Measurements from ENCODE around the gene FAM186B.

Gene FAM186B

GRCh38 chr12:49556391-49557186, 48.9 kb downstream of the FAM186B start:
- Histone ChIP-seq H3K27ac (ENCODE audit: low read depth, low read length) (no peak overlapping the region), H3K4me1 (ENCODE audit: control insufficient read depth, insufficient read depth, low read length) (no peaks in the 10 kb centered on the region), H3K36me3 (ENCODE audit: control insufficient read depth, insufficient read depth, low read length) (peaks cover 17% of the 10 kb centered on the region), H3K4me3 (ENCODE audit: low read length) (no peak overlapping the region), H3K27me3 (ENCODE audit: control insufficient read depth, insufficient read depth, low read length) (no peaks in the 10 kb centered on the region), H3K9ac (ENCODE audit: low read length) (no peak overlapping the region)

- H3K27me3 ChIP-seq (ENCODE audit: control insufficient read depth, insufficient read depth, low read length) = no peaks in the 10 kb centered on the region
- H3K4me1 ChIP-seq (ENCODE audit: control insufficient read depth, insufficient read depth, low read length) = no peaks in the 10 kb centered on the region
- H3K27ac ChIP-seq (ENCODE audit: low read depth, low read length) = no peak overlapping the region
- no peak overlapping the region for H3K4me3 ChIP-seq (ENCODE audit: low read length)
- H3K9ac ChIP-seq (ENCODE audit: low read length) = no peak overlapping the region
- H3K36me3 ChIP-seq (ENCODE audit: control insufficient read depth, insufficient read depth, low read length) = peaks cover 17% of the 10 kb centered on the region
These were observed 49.6 kb downstream of the FAM186B start for GRCh38 chr12:49555631-49556390.

- no peak overlapping the region for H3K4me3 ChIP-seq (ENCODE audit: low read length)
- no peak overlapping the region for H3K9ac ChIP-seq (ENCODE audit: low read length)
- H3K27ac ChIP-seq (ENCODE audit: low read depth, low read length) = no peak overlapping the region
- no peaks in the 10 kb centered on the region for H3K4me1 ChIP-seq (ENCODE audit: control insufficient read depth, insufficient read depth, low read length)
- no peaks in the 10 kb centered on the region for H3K27me3 ChIP-seq (ENCODE audit: control insufficient read depth, insufficient read depth, low read length)
- H3K36me3 ChIP-seq (ENCODE audit: control insufficient read depth, insufficient read depth, low read length) = peaks cover 8% of the 10 kb centered on the region
These were observed 51.2 kb downstream of the FAM186B start for GRCh38 chr12:49554266-49554665.

GRCh38 chr12:49553512-49554088, 51.8 kb downstream of the FAM186B start:
- no peak overlapping the region for H3K27ac ChIP-seq (ENCODE audit: low read depth, low read length)

GRCh38 chr12:49552899-49553298, 52.5 kb downstream of the FAM186B start:
- H3K9ac ChIP-seq (ENCODE audit: low read length) = no peak overlapping the region
- no peak overlapping the region for H3K4me3 ChIP-seq (ENCODE audit: low read length)
- H3K36me3 ChIP-seq (ENCODE audit: control insufficient read depth, insufficient read depth, low read length) = no peaks in the 10 kb centered on the region
- H3K4me1 ChIP-seq (ENCODE audit: control insufficient read depth, insufficient read depth, low read length) = peaks cover 7% of the 10 kb centered on the region
- H3K27ac ChIP-seq (ENCODE audit: low read depth, low read length) = no peak overlapping the region
- H3K27me3 ChIP-seq (ENCODE audit: control insufficient read depth, insufficient read depth, low read length) = peaks cover 6% of the 10 kb centered on the region

More at GRCh38 chr12:49553512-49554088, 51.8 kb downstream of the FAM186B start:
- Histone ChIP-seq H3K4me1 (ENCODE audit: control insufficient read depth, insufficient read depth, low read length) (peaks cover 4% of the 10 kb centered on the region), H3K9ac (ENCODE audit: low read length) (no peak overlapping the region), H3K4me3 (ENCODE audit: low read length) (no peak overlapping the region), H3K36me3 (ENCODE audit: control insufficient read depth, insufficient read depth, low read length) (peaks cover 2% of the 10 kb centered on the region), H3K27me3 (ENCODE audit: control insufficient read depth, insufficient read depth, low read length) (peaks cover 1% of the 10 kb centered on the region)

- no peak overlapping the region for H3K4me3 ChIP-seq (ENCODE audit: low read length)
- H3K27me3 ChIP-seq (ENCODE audit: control insufficient read depth, insufficient read depth, low read length) = peaks cover 6% of the 10 kb centered on the region
- H3K36me3 ChIP-seq (ENCODE audit: control insufficient read depth, insufficient read depth, low read length) = no peaks in the 10 kb centered on the region
- H3K4me1 ChIP-seq (ENCODE audit: control insufficient read depth, insufficient read depth, low read length) = peaks cover 7% of the 10 kb centered on the region
- no peak overlapping the region for H3K9ac ChIP-seq (ENCODE audit: low read length)
- no peak overlapping the region for H3K27ac ChIP-seq (ENCODE audit: low read depth, low read length)
These were observed 53.0 kb downstream of the FAM186B start for GRCh38 chr12:49552425-49552824.

GRCh38 chr12:49552014-49552413, 53.4 kb downstream of the FAM186B start:
- Histone ChIP-seq H3K9ac (ENCODE audit: low read length) (no peak overlapping the region), H3K4me3 (ENCODE audit: low read length) (no peak overlapping the region), H3K27ac (ENCODE audit: low read depth, low read length) (no peak overlapping the region), H3K4me1 (ENCODE audit: control insufficient read depth, insufficient read depth, low read length) (peaks cover 7% of the 10 kb centered on the region), H3K36me3 (ENCODE audit: control insufficient read depth, insufficient read depth, low read length) (no peaks in the 10 kb centered on the region), H3K27me3 (ENCODE audit: control insufficient read depth, insufficient read depth, low read length) (peaks cover 6% of the 10 kb centered on the region)

GRCh38 chr12:49550693-49551252, 54.7 kb downstream of the FAM186B start:
- no peak overlapping the region for H3K9ac ChIP-seq (ENCODE audit: low read length)
- no peaks in the 10 kb centered on the region for H3K36me3 ChIP-seq (ENCODE audit: control insufficient read depth, insufficient read depth, low read length)
- peaks cover 7% of the 10 kb centered on the region for H3K4me1 ChIP-seq (ENCODE audit: control insufficient read depth, insufficient read depth, low read length)
- no peak overlapping the region for H3K4me3 ChIP-seq (ENCODE audit: low read length)
- H3K27ac ChIP-seq (ENCODE audit: low read depth, low read length) = no peak overlapping the region
- peaks cover 9% of the 10 kb centered on the region for H3K27me3 ChIP-seq (ENCODE audit: control insufficient read depth, insufficient read depth, low read length)

- H3K4me3 ChIP-seq (ENCODE audit: low read length) = no peak overlapping the region
- H3K27me3 ChIP-seq (ENCODE audit: control insufficient read depth, insufficient read depth, low read length) = peaks cover 11% of the 10 kb centered on the region
- H3K27ac ChIP-seq (ENCODE audit: low read depth, low read length) = no peak overlapping the region
- H3K36me3 ChIP-seq (ENCODE audit: control insufficient read depth, insufficient read depth, low read length) = no peaks in the 10 kb centered on the region
- no peak overlapping the region for H3K9ac ChIP-seq (ENCODE audit: low read length)
- peaks cover 7% of the 10 kb centered on the region for H3K4me1 ChIP-seq (ENCODE audit: control insufficient read depth, insufficient read depth, low read length)
These were observed 55.4 kb downstream of the FAM186B start for GRCh38 chr12:49549735-49550692.

- H3K36me3 ChIP-seq (ENCODE audit: control insufficient read depth, insufficient read depth, low read length) = no peaks in the 10 kb centered on the region
- peaks cover 7% of the 10 kb centered on the region for H3K4me1 ChIP-seq (ENCODE audit: control insufficient read depth, insufficient read depth, low read length)
- peak overlapping the region; percentile 70 for H3K4me3 ChIP-seq (ENCODE audit: low read length)
- no peak overlapping the region for H3K9ac ChIP-seq (ENCODE audit: low read length)
- H3K27ac ChIP-seq (ENCODE audit: low read depth, low read length) = no peak overlapping the region
- H3K27me3 ChIP-seq (ENCODE audit: control insufficient read depth, insufficient read depth, low read length) = peaks cover 11% of the 10 kb centered on the region
These were observed 56.4 kb downstream of the FAM186B start for GRCh38 chr12:49548822-49549648.

GRCh38 chr12:49548481-49548821, 57.0 kb downstream of the FAM186B start:
- Histone ChIP-seq H3K4me1 (ENCODE audit: control insufficient read depth, insufficient read depth, low read length) (peaks cover 7% of the 10 kb centered on the region), H3K27me3 (ENCODE audit: control insufficient read depth, insufficient read depth, low read length) (peaks cover 11% of the 10 kb centered on the region), H3K4me3 (ENCODE audit: low read length) (peak overlapping the region; percentile 70), H3K36me3 (ENCODE audit: control insufficient read depth, insufficient read depth, low read length) (no peaks in the 10 kb centered on the region), H3K9ac (ENCODE audit: low read length) (no peak overlapping the region), H3K27ac (ENCODE audit: low read depth, low read length) (no peak overlapping the region)

Measured in rectal smooth muscle tissue (tissue), 1 donor.